HCT116 (cell line): ENCODE data around the gene NAPSA. TPM values are rescaled to one million over a fixed set of nuclear protein-coding genes. Genes with fewer than 3 reads are reported as not detected.
"Not testable (repeated sequence)": the region's sequence is repeated elsewhere in the genome, so short reads cannot be mapped to it uniquely, and the experiment has no call there.

Experiments
- ATAC-seq: fragments of 200-7000 bp; cut with Tn5 transposase; 2 replicates; pipeline ENCODE4 v1.9.1; 2020; ENCODE audit warnings: mild to moderate bottlenecking, moderate library complexity
- BruUV-seq: library from RNA; stranded (reverse); fragments of 400-500 nt; replicated peaks from 2 replicates; lab custom pipeline; 2021; lab: Mats Ljungman, UMichigan
- CTCF ChIA-PET: fragments of 300-600 bp; sonication (Branson Sonifier 250); formaldehyde crosslinking; loops from one replicate; lab custom pipeline; 2021; ENCODE audit warnings: antibody characterized with exemption; lab: Charles Lee
- POLR2A ChIA-PET: fragments of 300-600, 350-600 bp; sonication (Branson Sonifier 250); formaldehyde crosslinking; loops from one replicate; lab custom pipeline; 2021; ENCODE audit warnings: antibody characterized with exemption; lab: Charles Lee
- RAD21 ChIA-PET, 2 experiments: fragments of 300-600 bp; sonication (Branson Sonifier 250); formaldehyde crosslinking; loops; one replicate each; lab custom pipeline; 2023; ENCODE audit warnings: low total read pairs in 2 of 2; ENCODE audit not compliant: uncharacterized antibody in 2 of 2, unreplicated experiment in 2 of 2, low non-redundant PET in 1 of 2; lab: Charles Lee
- DNase-seq: peaks from one replicate; pipeline ENCODE4 v3.0.0-alpha.2; 2010; ENCODE audit warnings: low read depth, low spot score
- H2AFZ ChIP-seq: fragments of 200-600 bp; shearing (Covaris generic), sonication (generic); 2 replicates; pipeline ENCODE4 v1.6.1; 2017; ENCODE audit warnings: low read depth, mixed run types, mixed read lengths, antibody characterized with exemption, low read length; ENCODE audit not compliant: poor library complexity, severe bottlenecking
- H3K27ac ChIP-seq: 2 replicates; pipeline ENCODE4 v1.5.1; 2012; ENCODE audit warnings: low read depth, low read length
- H3K27me3 ChIP-seq: fragments of 200-600 bp; sonication (generic); 2 replicates; pipeline ENCODE4 v1.6.1; 2016; ENCODE audit warnings: mixed run types, low read length, mixed read lengths; ENCODE audit not compliant: insufficient read depth
- H3K36me3 ChIP-seq, 2 experiments: fragments of 200-500 bp in 1 of 2; fragments of 200-600 bp in 1 of 2; sonication (Bioruptor generic) in 1 of 2; sonication (generic) in 1 of 2; 2 replicates each; pipeline versions ENCODE4 v1.5.1 to v1.6.1; 2014 to 2016; ENCODE audit warnings: low read length in 2 of 2, inconsistent platforms in 1 of 2, mixed read lengths in 1 of 2, mixed run types in 1 of 2; ENCODE audit not compliant: insufficient read depth in 2 of 2, control insufficient read depth in 1 of 2
- H3K4me1 ChIP-seq, 2 experiments: fragments of 200-600 bp in 1 of 2; sonication (generic) in 1 of 2; 2 replicates each; pipeline versions ENCODE4 v1.5.1 to v1.6.1; 2012 to 2017; ENCODE audit warnings: low read length in 2 of 2, inconsistent platforms in 1 of 2, mild to moderate bottlenecking in 1 of 2, mixed read lengths in 1 of 2, mixed run types in 1 of 2, moderate library complexity in 1 of 2; ENCODE audit not compliant: insufficient read depth in 2 of 2, control insufficient read depth in 1 of 2
- H3K4me2 ChIP-seq: fragments of 200-600 bp; sonication (generic); 2 replicates; pipeline ENCODE4 v1.6.1; 2017; ENCODE audit warnings: mixed run types, low read length, mixed read lengths
- H3K4me3 ChIP-seq, 2 experiments: fragments of 200-600 bp in 1 of 2; sonication (generic) in 1 of 2; replicated peaks in 1 of 2; 2 replicates each; pipeline ENCODE4 v1.5.1; 2011 to 2016; ENCODE audit warnings: low read length in 2 of 2, control low read depth in 1 of 2, low read depth in 1 of 2, mild to moderate bottlenecking in 1 of 2, mixed read lengths in 1 of 2, mixed run types in 1 of 2
- H3K79me2 ChIP-seq: fragments of 200-600 bp; sonication (generic); 2 replicates; pipeline ENCODE4 v1.6.1; 2017; ENCODE audit warnings: mild to moderate bottlenecking, mixed run types, low read length, moderate library complexity, mixed read lengths; ENCODE audit not compliant: insufficient read depth
- H3K9ac ChIP-seq: fragments of 200-600 bp; sonication (generic); 2 replicates; pipeline ENCODE4 v1.6.1; 2016; ENCODE audit warnings: low read length, mixed read lengths
- H3K9me2 ChIP-seq: fragments of 200-600 bp; sonication (generic), shearing (Covaris generic); 2 replicates; pipeline ENCODE4 v1.6.1; 2017; ENCODE audit warnings: mixed run types, mild to moderate bottlenecking, moderate library complexity; ENCODE audit not compliant: insufficient read depth
- H3K9me3 ChIP-seq, 2 experiments: fragments of 200-500 bp in 1 of 2; fragments of 200-600 bp in 1 of 2; sonication (Bioruptor generic) in 1 of 2; sonication (generic) in 1 of 2; 2 replicates each; pipeline ENCODE4 v1.6.1; 2014 to 2017; ENCODE audit warnings: low read length in 2 of 2, mixed read lengths in 2 of 2, inconsistent platforms in 1 of 2, low read depth in 1 of 2, mild to moderate bottlenecking in 1 of 2, mixed run types in 1 of 2, moderate library complexity in 1 of 2; ENCODE audit not compliant: control insufficient read depth in 1 of 2, insufficient read depth in 1 of 2
- H4K20me1 ChIP-seq: fragments of 200-600 bp; sonication (generic), shearing (Covaris generic); 2 replicates; pipeline ENCODE4 v1.6.1; 2017; ENCODE audit warnings: mixed run types, mild to moderate bottlenecking, moderate library complexity; ENCODE audit not compliant: insufficient read depth
- ATF3 ChIP-seq: IDR thresholded peaks from 2 replicates; pipeline ENCODE4 v1.6.1; 2012
- CBX3 ChIP-seq: IDR thresholded peaks from 2 replicates; pipeline ENCODE4 v1.6.1; 2012; ENCODE audit warnings: low read depth
- CEBPB ChIP-seq: IDR thresholded peaks from 2 replicates; pipeline ENCODE4 v1.6.1; 2012; ENCODE audit warnings: low read depth
- EGR1 ChIP-seq: IDR thresholded peaks from 2 replicates; pipeline ENCODE4 v1.6.1; 2012; ENCODE audit warnings: low read depth
- ELF1 ChIP-seq: IDR thresholded peaks from 2 replicates; pipeline ENCODE4 v1.6.1; 2012; ENCODE audit warnings: low read depth, borderline replicate concordance
- EZH2phosphoT487 ChIP-seq: fragments of 200-600 bp; IDR thresholded peaks from 2 replicates; pipeline ENCODE4 v1.6.1; 2018; ENCODE audit warnings: antibody characterized with exemption, borderline replicate concordance
- FOSL1 ChIP-seq: IDR thresholded peaks from 2 replicates; pipeline ENCODE4 v1.6.1; 2012; ENCODE audit warnings: low read depth
- POLR2A ChIP-seq: IDR thresholded peaks from 2 replicates; pipeline ENCODE4 v1.7.0; 2011; ENCODE audit warnings: borderline replicate concordance; ENCODE audit not compliant: insufficient read depth, insufficient read length; ENCODE audit errors: extremely low read depth
- POLR2AphosphoS5 ChIP-seq: IDR thresholded peaks from 2 replicates; pipeline ENCODE4 v1.6.1; 2011; ENCODE audit warnings: mild to moderate bottlenecking, low read depth, low read length, moderate library complexity
- RAD21 ChIP-seq: IDR thresholded peaks from 2 replicates; pipeline ENCODE4 v1.6.1; 2012; ENCODE audit warnings: low read depth, mild to moderate bottlenecking
- SIN3A ChIP-seq: IDR thresholded peaks from 2 replicates; pipeline ENCODE4 v1.6.1; 2012; ENCODE audit warnings: low read depth
- SP1 ChIP-seq: IDR thresholded peaks from 2 replicates; pipeline ENCODE4 v1.6.1; 2012; ENCODE audit warnings: low read depth
- TCF7L2 ChIP-seq: IDR thresholded peaks from 2 replicates; pipeline ENCODE4 v1.7.0; 2011; ENCODE audit warnings: borderline replicate concordance, inconsistent platforms; ENCODE audit not compliant: insufficient read depth, insufficient read length; ENCODE audit errors: extremely low read depth
- YY1 ChIP-seq: IDR thresholded peaks from 2 replicates; pipeline ENCODE4 v1.6.1; 2011; ENCODE audit warnings: low read length, low read depth, moderate library complexity, mild to moderate bottlenecking; ENCODE audit not compliant: insufficient replicate concordance; ENCODE audit errors: extremely low read depth
- ZBTB33 ChIP-seq: IDR thresholded peaks from 2 replicates; pipeline ENCODE4 v1.6.1; 2011; ENCODE audit warnings: mild to moderate bottlenecking, low read length, moderate library complexity; ENCODE audit not compliant: insufficient replicate concordance; ENCODE audit errors: extremely low read depth
- ZFX ChIP-seq: fragments of 450-650 bp; IDR thresholded peaks from 2 replicates; pipeline ENCODE4 v1.6.1; 2017
- intact Hi-C: fragments of 100-400 bp; cut with micrococcal nuclease; formaldehyde crosslinking; loops from 2 replicates; pipeline ENCODE4 v1.10.0; 2022
- total RNA-seq: library from RNA; stranded (reverse); gene quantifications from one replicate; pipeline ENCODE4 v1.2.1, GENCODE V29; 2021; ENCODE audit not compliant: unreplicated experiment
- TF ChIP-seq, protein P1 (sequence below): IDR thresholded peaks from 2 replicates; pipeline ENCODE4 v1.6.1; 2012

Gene NAPSA
- total RNA-seq, 1 experiment from 2014 or later, result 4.4 TPM

DNA sequence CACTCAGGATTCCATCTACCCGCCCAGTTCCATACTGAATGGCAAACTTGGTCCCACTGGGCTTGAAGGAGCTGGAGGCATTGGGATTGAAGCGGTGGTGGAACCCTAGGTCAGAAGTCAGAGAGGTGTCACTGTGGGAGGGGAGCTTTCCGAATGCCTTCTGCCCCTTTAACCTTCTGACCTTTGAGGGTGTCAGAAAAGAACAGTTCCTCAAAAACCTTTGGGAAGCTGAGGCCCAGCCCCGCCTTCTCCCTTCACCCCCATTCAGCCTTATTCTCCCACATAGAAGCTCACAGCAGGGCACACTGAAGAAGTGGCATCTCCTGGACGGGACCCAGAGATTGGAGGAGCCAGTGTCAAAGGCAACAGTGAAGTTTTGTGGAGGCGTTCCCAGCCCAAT lies 28.4 kb downstream of the NAPSA start:
- H3K27ac ChIP-seq, H3K27me3 ChIP-seq, H2AFZ ChIP-seq, intact Hi-C loops, H3K9me2 ChIP-seq, H3K36me3 ChIP-seq, H3K4me3 ChIP-seq, BruUV-seq, POLR2A ChIA-PET, DNase-seq, H3K4me2 ChIP-seq, RAD21 ChIA-PET, H4K20me1 ChIP-seq, CTCF ChIA-PET, ATAC-seq, H3K9ac ChIP-seq, H3K9me3 ChIP-seq, H3K79me2 ChIP-seq: not testable (repeated sequence)
- peaks cover 8 to 26% of the 10 kb centered on the region in 2 experiments for H3K4me1 ChIP-seq

- no TSS peak for BruUV-seq
- no peak overlapping the region for H3K9ac ChIP-seq
- H3K4me3 ChIP-seq, result no peak overlapping the region
- CTCF ChIA-PET, result no interaction called here
- no peak overlapping the region for H3K27ac ChIP-seq
- no peaks in the 10 kb centered on the region for H3K9me3 ChIP-seq
- RAD21 ChIA-PET, result no interaction called here
- H3K36me3 ChIP-seq, result no peaks in the 10 kb centered on the region
- intact Hi-C loops, result no loop called here
- no peak overlapping the region for H3K4me2 ChIP-seq
- DNase-seq (no peak), ATAC-seq (no peak)
- no peaks in the 10 kb centered on the region for H3K79me2 ChIP-seq
- H3K9me2 ChIP-seq, result no peaks in the 10 kb centered on the region
- H3K4me1 ChIP-seq, result peaks cover 23 to 46% of the 10 kb centered on the region in 2 experiments
- POLR2A ChIA-PET, result no interaction called here
- no peaks in the 10 kb centered on the region for H3K27me3 ChIP-seq
- H2AFZ ChIP-seq, result no peak overlapping the region
- no peaks in the 10 kb centered on the region for H4K20me1 ChIP-seq
- TF ChIP-seq EZH2phosphoT487 (no peak), CEBPB (no peak), ZFX (no peak), ZBTB33 (no peak), EGR1 (no peak), SIN3A (no peak), CBX3 (no peak), TCF7L2 (no peak), POLR2AphosphoS5 (no peak), ELF1 (no peak), POLR2A (no peak), FOSL1 (no peak), ATF3 (no peak), RAD21 (no peak), YY1 (no peak), SP1 (no peak)
- TF ChIP-seq, protein P1, sequence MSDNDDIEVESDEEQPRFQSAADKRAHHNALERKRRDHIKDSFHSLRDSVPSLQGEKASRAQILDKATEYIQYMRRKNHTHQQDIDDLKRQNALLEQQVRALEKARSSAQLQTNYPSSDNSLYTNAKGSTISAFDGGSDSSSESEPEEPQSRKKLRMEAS, result no peak
These were observed 30.6 kb downstream of the NAPSA start for GRCh38 chr19:50334741-50335421.
